HepG2 (cell line): Measurements from ENCODE around the gene TBL3. TPM values are rescaled to one million over a fixed set of nuclear protein-coding genes. Genes with fewer than 3 reads are reported as not detected.

ENCODE experiments used
- BCLAF1 ChIP-seq: fragments of 450-650 bp; IDR thresholded peaks from 2 replicates; pipeline ENCODE4 v1.6.1; 2017; ENCODE audit warnings: mild to moderate bottlenecking
- EED ChIP-seq: sonication (generic); formaldehyde crosslinking; IDR thresholded peaks from 2 replicates; pipeline ENCODE4 v1.5.0; 2020; ENCODE audit warnings: mild to moderate bottlenecking, missing genetic modification reagents
- FOXA1 ChIP-seq, 2 experiments: fragments of 450-650 bp in 1 of 2; sonication (generic) in 1 of 2; formaldehyde crosslinking in 1 of 2; IDR thresholded peaks; 2 replicates each; pipeline versions ENCODE4 v1.4.0 to v1.6.1; 2016 to 2020; ENCODE audit warnings: missing genetic modification reagents in 1 of 2
- HMG20A ChIP-seq: IDR thresholded peaks from 2 replicates; pipeline ENCODE4 v1.6.1; 2016; ENCODE audit warnings: borderline replicate concordance
- HNF4A ChIP-seq: sonication (generic); formaldehyde crosslinking; IDR thresholded peaks from 2 replicates; pipeline ENCODE4 v1.4.0; 2020; ENCODE audit warnings: missing genetic modification reagents
- MNT ChIP-seq: fragments of 450-650 bp; IDR thresholded peaks from 2 replicates; pipeline ENCODE4 v1.6.1; 2016
- MXD4 ChIP-seq: IDR thresholded peaks from 2 replicates; pipeline ENCODE4 v1.6.1; 2016; ENCODE audit warnings: mild to moderate bottlenecking, missing biosample characterization, missing genetic modification reagents
- PHF5A ChIP-seq: IDR thresholded peaks from one replicate; pipeline ENCODE4 v1.6.1; 2018; ENCODE audit warnings: low read depth, missing genetic modification reagents; ENCODE audit not compliant: unreplicated experiment
- PTBP1 ChIP-seq: fragments of 200-400 bp; formaldehyde crosslinking; IDR thresholded peaks from 2 replicates; pipeline ENCODE4 v1.6.1; 2018; ENCODE audit warnings: low read length, low read depth; ENCODE audit not compliant: poor library complexity, severe bottlenecking
- SIN3A ChIP-seq: IDR thresholded peaks from 2 replicates; pipeline ENCODE4 v1.6.1; 2011; ENCODE audit warnings: low read depth, mild to moderate bottlenecking, control low read depth, low read length, borderline replicate concordance
- TFDP1 ChIP-seq: IDR thresholded peaks from 2 replicates; pipeline ENCODE4 v1.6.1; 2016; ENCODE audit warnings: missing compliant biosample characterization, missing genetic modification reagents, borderline replicate concordance
- USF2 ChIP-seq, 2 experiments: sonication (generic) in 1 of 2; formaldehyde crosslinking in 1 of 2; IDR thresholded peaks; 2 replicates each; pipeline versions ENCODE4 v1.5.1 to v1.6.1; 2011 to 2020; ENCODE audit warnings: borderline replicate concordance in 1 of 2, low read depth in 1 of 2, low read length in 1 of 2, mild to moderate bottlenecking in 1 of 2, missing genetic modification reagents in 1 of 2, moderate library complexity in 1 of 2
- ZNF543 ChIP-seq: sonication (generic); formaldehyde crosslinking; IDR thresholded peaks from 2 replicates; pipeline ENCODE4 v1.4.0; 2020; ENCODE audit warnings: mild to moderate bottlenecking, missing genetic modification reagents
- polyA plus RNA-seq, 8 experiments: library from polyadenylated mRNA; depleted of rRNA in 3 of 8; stranded (reverse) in 7 of 8; unstranded in 1 of 8; fragments of >200 nt; fragmentation: Illumina TruSeq in 4 of 8; extraction: Trizol in 4 of 8; gene quantifications; 2 replicates each; pipeline versions ENCODE4 v1.2.1 to v1.2.3, GENCODE V29; 2011 to 2016; ENCODE audit warnings: low read depth in 4 of 8, missing spikeins in 1 of 8, mixed read lengths in 1 of 8; ENCODE audit not compliant: insufficient read depth in 1 of 8
- total RNA-seq, 5 experiments: library from RNA; depleted of rRNA; stranded (reverse); fragments of >200 nt; fragmentation: Illumina TruSeq; extraction: Trizol; gene quantifications; 2 replicates each; pipeline ENCODE4 v1.2.3, GENCODE V29; 2016; ENCODE audit warnings: low read depth in 1 of 5
- TF ChIP-seq, protein P1 (sequence below): sonication (generic); formaldehyde crosslinking; IDR thresholded peaks from 2 replicates; pipeline ENCODE4 v1.4.0; 2020; ENCODE audit warnings: mild to moderate bottlenecking, missing genetic modification reagents, borderline replicate concordance

The TBL3 gene
- total and polyA plus RNA-seq, 2 of the 13 experiments (the other 11 are each of a cell fraction or from before 2014, with no cell fraction given), result 16.8 to 38.0 TPM

DNA sequence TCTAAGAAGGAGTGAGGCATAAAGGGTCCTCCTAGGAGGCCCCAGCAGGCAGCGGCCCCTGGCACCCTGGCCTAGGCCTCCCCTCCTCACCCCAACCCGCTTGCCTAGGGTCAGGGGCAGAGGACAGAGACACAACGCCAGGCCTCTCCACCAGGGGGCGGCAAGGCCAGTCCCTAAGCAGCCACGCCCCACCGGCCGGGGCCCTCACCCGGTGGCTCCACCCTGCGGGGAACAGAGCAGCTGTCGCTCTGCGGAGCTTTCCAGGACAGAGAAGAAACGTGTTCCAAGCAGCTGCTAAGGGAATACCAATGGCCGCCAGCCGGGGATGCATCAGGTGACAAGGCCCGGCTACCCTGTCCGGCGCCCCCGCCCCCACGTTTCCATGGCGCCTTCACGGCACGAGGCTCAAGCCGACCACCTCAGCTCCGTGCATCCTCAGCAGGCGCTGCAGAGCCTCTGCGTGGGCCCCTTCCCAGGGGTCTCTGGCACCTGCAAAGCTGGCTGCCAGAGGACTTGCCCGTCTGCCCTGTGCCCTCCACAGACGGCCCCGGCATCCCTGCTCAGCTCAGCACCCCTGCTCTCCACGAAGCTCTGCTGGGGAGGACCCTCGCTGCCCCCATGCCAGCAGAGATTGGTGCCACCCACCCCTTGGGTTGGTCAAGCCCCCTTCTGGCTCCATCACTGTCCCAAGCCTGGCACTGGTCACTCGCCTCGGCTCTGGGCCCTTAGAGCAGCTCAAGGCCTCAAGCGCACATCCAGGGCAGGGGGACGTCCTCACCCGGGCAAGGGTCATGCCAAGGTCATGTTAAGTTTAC is 32.2 kb downstream of the TBL3 start (continued):
- TF ChIP-seq HNF4A, result no peak
- TF ChIP-seq, protein P1, sequence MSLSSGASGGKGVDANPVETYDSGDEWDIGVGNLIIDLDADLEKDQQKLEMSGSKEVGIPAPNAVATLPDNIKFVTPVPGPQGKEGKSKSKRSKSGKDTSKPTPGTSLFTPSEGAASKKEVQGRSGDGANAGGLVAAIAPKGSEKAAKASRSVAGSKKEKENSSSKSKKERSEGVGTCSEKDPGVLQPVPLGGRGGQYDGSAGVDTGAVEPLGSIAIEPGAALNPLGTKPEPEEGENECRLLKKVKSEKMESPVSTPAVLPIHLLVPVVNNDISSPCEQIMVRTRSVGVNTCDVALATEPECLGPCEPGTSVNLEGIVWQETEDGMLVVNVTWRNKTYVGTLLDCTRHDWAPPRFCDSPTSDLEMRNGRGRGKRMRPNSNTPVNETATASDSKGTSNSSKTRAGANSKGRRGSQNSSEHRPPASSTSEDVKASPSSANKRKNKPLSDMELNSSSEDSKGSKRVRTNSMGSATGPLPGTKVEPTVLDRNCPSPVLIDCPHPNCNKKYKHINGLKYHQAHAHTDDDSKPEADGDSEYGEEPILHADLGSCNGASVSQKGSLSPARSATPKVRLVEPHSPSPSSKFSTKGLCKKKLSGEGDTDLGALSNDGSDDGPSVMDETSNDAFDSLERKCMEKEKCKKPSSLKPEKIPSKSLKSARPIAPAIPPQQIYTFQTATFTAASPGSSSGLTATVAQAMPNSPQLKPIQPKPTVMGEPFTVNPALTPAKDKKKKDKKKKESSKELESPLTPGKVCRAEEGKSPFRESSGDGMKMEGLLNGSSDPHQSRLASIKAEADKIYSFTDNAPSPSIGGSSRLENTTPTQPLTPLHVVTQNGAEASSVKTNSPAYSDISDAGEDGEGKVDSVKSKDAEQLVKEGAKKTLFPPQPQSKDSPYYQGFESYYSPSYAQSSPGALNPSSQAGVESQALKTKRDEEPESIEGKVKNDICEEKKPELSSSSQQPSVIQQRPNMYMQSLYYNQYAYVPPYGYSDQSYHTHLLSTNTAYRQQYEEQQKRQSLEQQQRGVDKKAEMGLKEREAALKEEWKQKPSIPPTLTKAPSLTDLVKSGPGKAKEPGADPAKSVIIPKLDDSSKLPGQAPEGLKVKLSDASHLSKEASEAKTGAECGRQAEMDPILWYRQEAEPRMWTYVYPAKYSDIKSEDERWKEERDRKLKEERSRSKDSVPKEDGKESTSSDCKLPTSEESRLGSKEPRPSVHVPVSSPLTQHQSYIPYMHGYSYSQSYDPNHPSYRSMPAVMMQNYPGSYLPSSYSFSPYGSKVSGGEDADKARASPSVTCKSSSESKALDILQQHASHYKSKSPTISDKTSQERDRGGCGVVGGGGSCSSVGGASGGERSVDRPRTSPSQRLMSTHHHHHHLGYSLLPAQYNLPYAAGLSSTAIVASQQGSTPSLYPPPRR (CRISPR knock-in tag), result no peak; the same call in 1 of the 2 replicates
- no peak for TF ChIP-seq PTBP1
- no peak for TF ChIP-seq ZNF543 (CRISPR knock-in tag)
- TF ChIP-seq MXD4 (CRISPR knock-in tag), result peak; percentile 32; the same call in 1 of the 2 replicates
- no peak for TF ChIP-seq USF2 (IDR thresholded peaks at IDR 0.05; ENCODE audit: low read depth, low read length)
- TF ChIP-seq USF2 (CRISPR knock-in tag; IDR thresholded peaks at IDR 0.05; ENCODE audit: borderline replicate concordance), result no peak
- TF ChIP-seq EED, result no peak
- no peak for TF ChIP-seq BCLAF1
- TF ChIP-seq PHF5A, result no peak
- TF ChIP-seq HMG20A (CRISPR knock-in tag), result no peak
- TF ChIP-seq SIN3A, result peak; percentile 85; the same call in 1 of the 2 replicates
- no peak for TF ChIP-seq FOXA1 (IDR thresholded peaks at IDR 0.05)
- TF ChIP-seq FOXA1 (CRISPR knock-in tag; IDR thresholded peaks at IDR 0.05), result no peak
- TF ChIP-seq MNT, result 0 out of 2 replicates have a peak, but pooled peaks have one; percentile 17
- TF ChIP-seq TFDP1 (CRISPR knock-in tag), result 0 out of 2 replicates have a peak, but pooled peaks have one; percentile 16
